Endothelial cell of umbilical vein (primary cell): Measurements from ENCODE around the gene THSD7A. TPM values are rescaled to one million over a fixed set of nuclear protein-coding genes. Genes with fewer than 3 reads are reported as not detected.

Source experiments
- BruUV-seq: library from RNA; stranded (reverse); fragments of 400-500 nt; replicated peaks from 2 replicates; lab custom pipeline; 2021; lab: Mats Ljungman, UMichigan
- CTCF ChIA-PET: fragments of 300-600, 350-600 bp; sonication (Branson Sonifier 250); formaldehyde crosslinking; loops from one replicate; lab custom pipeline; 2021; ENCODE audit warnings: antibody characterized with exemption, inconsistent platforms; lab: Charles Lee
- POLR2A ChIA-PET: fragments of 300-600, 350-600 bp; sonication (Branson Sonifier 250); formaldehyde crosslinking; loops from one replicate; lab custom pipeline; 2021; ENCODE audit warnings: antibody characterized with exemption, inconsistent platforms; lab: Charles Lee
- DNase-seq: peaks from one replicate; pipeline ENCODE4 v3.0.0-alpha.2; 2011; ENCODE audit warnings: low read depth, low spot score
- FAIRE-seq: peaks from 2 replicates; lab custom pipeline; 2011; peaks lifted over from hg19 to GRCh38; lab: Jason Lieb, UNC
- H2AFZ ChIP-seq: 2 replicates; pipeline ENCODE4 v1.6.0; 2012; ENCODE audit warnings: low read depth, low read length, control low read depth, inconsistent platforms
- H3K27ac ChIP-seq: 2 replicates; pipeline ENCODE4 v1.5.1; 2011; ENCODE audit warnings: low read depth, mild to moderate bottlenecking, control low read depth, low read length, moderate library complexity; ENCODE audit not compliant: insufficient read depth
- H3K27me3 ChIP-seq, 2 experiments: 2 replicates each; pipeline versions ENCODE4 v1.6.0 to v1.6.1; 2011; ENCODE audit warnings: low read length in 2 of 2, mixed read lengths in 1 of 2; ENCODE audit not compliant: control insufficient read depth in 2 of 2, insufficient read depth in 2 of 2
- H3K36me3 ChIP-seq, 2 experiments: 2 replicates in 1 of 2; 3 replicates in 1 of 2; pipeline ENCODE4 v1.5.1; 2011; ENCODE audit warnings: low read length in 2 of 2, mild to moderate bottlenecking in 1 of 2, moderate library complexity in 1 of 2; ENCODE audit not compliant: control insufficient read depth in 2 of 2, insufficient read depth in 2 of 2; ENCODE audit errors: extremely low read depth in 1 of 2
- H3K4me1 ChIP-seq: 3 replicates; pipeline ENCODE4 v1.5.1; 2011; ENCODE audit warnings: mild to moderate bottlenecking, low read length; ENCODE audit not compliant: control insufficient read depth, insufficient read depth; ENCODE audit errors: extremely low read depth
- H3K4me2 ChIP-seq: 2 replicates; pipeline ENCODE4 v1.6.1; 2011; ENCODE audit warnings: low read length, control low read depth, mixed read lengths; ENCODE audit not compliant: insufficient read depth
- H3K4me3 ChIP-seq, 3 experiments: fragments of 200-600 bp in 1 of 3; sonication (generic), shearing (Covaris generic) in 1 of 3; replicated peaks in 1 of 3; 2 replicates each; pipeline ENCODE4 v1.5.1; 2011 to 2016; ENCODE audit warnings: control low read depth in 3 of 3, low read length in 3 of 3, mild to moderate bottlenecking in 2 of 3, inconsistent platforms in 1 of 3, low read depth in 1 of 3, moderate library complexity in 1 of 3; ENCODE audit not compliant: insufficient read depth in 1 of 3
- H3K79me2 ChIP-seq: 2 replicates; pipeline ENCODE4 v1.6.0; 2012; ENCODE audit warnings: low read length, inconsistent platforms; ENCODE audit not compliant: control insufficient read depth, insufficient read depth
- H3K9ac ChIP-seq: replicated peaks from 2 replicates; pipeline ENCODE3; 2011; ENCODE audit warnings: low read length, control low read depth; ENCODE audit not compliant: insufficient read depth; ENCODE audit errors: extremely low read depth
- H3K9me1 ChIP-seq: replicated peaks from 3 replicates; pipeline ENCODE4 v1.6.0; 2011; ENCODE audit warnings: mild to moderate bottlenecking, low read length; ENCODE audit not compliant: control insufficient read depth, insufficient read depth; ENCODE audit errors: extremely low read depth
- H3K9me3 ChIP-seq: replicated peaks from 2 replicates; pipeline ENCODE4 v1.5.1; 2012; ENCODE audit warnings: low read length, inconsistent platforms; ENCODE audit not compliant: control insufficient read depth, insufficient read depth
- H4K20me1 ChIP-seq: replicated peaks from 2 replicates; pipeline ENCODE3; 2011; ENCODE audit warnings: mild to moderate bottlenecking, low read length; ENCODE audit not compliant: control insufficient read depth, insufficient read depth; ENCODE audit errors: extremely low read depth
- EZH2 ChIP-seq: IDR thresholded peaks from 2 replicates; pipeline ENCODE4 v1.6.1; 2012; ENCODE audit warnings: borderline replicate concordance, low read depth, mild to moderate bottlenecking, moderate library complexity, low read length, inconsistent platforms; ENCODE audit not compliant: severe bottlenecking
- FOS ChIP-seq: IDR thresholded peaks from 2 replicates; pipeline ENCODE4 v1.6.1; 2011; ENCODE audit warnings: mild to moderate bottlenecking, low read length, moderate library complexity, borderline replicate concordance; ENCODE audit not compliant: insufficient read depth
- GATA2 ChIP-seq: IDR thresholded peaks from 2 replicates; pipeline ENCODE4 v1.7.0; 2011; ENCODE audit warnings: low read depth, mild to moderate bottlenecking, moderate library complexity, mixed read lengths, low read length; ENCODE audit not compliant: insufficient read length, insufficient read depth
- JUN ChIP-seq: IDR thresholded peaks from 2 replicates; pipeline ENCODE4 v1.6.1; 2011; ENCODE audit warnings: borderline replicate concordance, low read depth; ENCODE audit not compliant: insufficient read length, insufficient read depth
- MYC ChIP-seq: IDR thresholded peaks from one replicate; pipeline ENCODE4 v1.6.1; 2011; ENCODE audit warnings: mild to moderate bottlenecking, low read depth, low read length
- POLR2A ChIP-seq: IDR thresholded peaks from 2 replicates; pipeline ENCODE4 v1.6.1; 2012; ENCODE audit warnings: low read depth, mild to moderate bottlenecking, control low read depth, low read length
- POLR2AphosphoS5 ChIP-seq: IDR thresholded peaks from 2 replicates; pipeline ENCODE4 v1.6.1; 2012; ENCODE audit warnings: low read depth, mild to moderate bottlenecking, control low read depth, low read length, moderate library complexity; ENCODE audit not compliant: insufficient read depth
- dilution Hi-C: fragments of 300-500 bp; cut with MboI; formaldehyde crosslinking; loops from one replicate; pipeline ENCODE4 v1.15.0; 2019; ENCODE audit warnings: low sequenced_read_pairs; ENCODE audit not compliant: extremely low pct_ligation_motif_present
- intact Hi-C: fragments of 100-400 bp; cut with micrococcal nuclease; formaldehyde crosslinking; loops from one replicate; pipeline ENCODE4 v1.10.0; 2022
- polyA plus RNA-seq, 4 experiments: library from polyadenylated mRNA; depleted of rRNA in 3 of 4; stranded (reverse) in 3 of 4; unstranded in 1 of 4; fragments of >200 nt; gene quantifications; 2 replicates each; pipeline versions ENCODE4 v1.2.1 to v1.2.3, GENCODE V29; 2011 to 2012; ENCODE audit warnings: missing spikeins in 1 of 4
- total RNA-seq: library from RNA; stranded (reverse); gene quantifications from 2 replicates; pipeline ENCODE4 v1.2.3, GENCODE V29; 2021
- TF ChIP-seq, protein P1 (sequence below): IDR thresholded peaks from 2 replicates; pipeline ENCODE4 v1.6.1; 2011; ENCODE audit not compliant: insufficient read depth, insufficient read length
- TF ChIP-seq, protein P2 (sequence below), 2 donors: IDR thresholded peaks; 1 replicate in 1 of 2; 2 replicates in 1 of 2; pipeline ENCODE4 v1.5.1; 2011; ENCODE audit warnings: low read length in 2 of 2, mild to moderate bottlenecking in 2 of 2, moderate library complexity in 2 of 2, control low read depth in 1 of 2, inconsistent platforms in 1 of 2, low read depth in 1 of 2; ENCODE audit not compliant: insufficient read depth in 1 of 2; ENCODE audit errors: extremely low read depth in 1 of 2

Gene THSD7A
- total and polyA plus RNA-seq, 2 donors (not counting 3 experiments of a cell fraction or from before 2014, with no cell fraction given): 3.3 to 12.7 TPM

DNA sequence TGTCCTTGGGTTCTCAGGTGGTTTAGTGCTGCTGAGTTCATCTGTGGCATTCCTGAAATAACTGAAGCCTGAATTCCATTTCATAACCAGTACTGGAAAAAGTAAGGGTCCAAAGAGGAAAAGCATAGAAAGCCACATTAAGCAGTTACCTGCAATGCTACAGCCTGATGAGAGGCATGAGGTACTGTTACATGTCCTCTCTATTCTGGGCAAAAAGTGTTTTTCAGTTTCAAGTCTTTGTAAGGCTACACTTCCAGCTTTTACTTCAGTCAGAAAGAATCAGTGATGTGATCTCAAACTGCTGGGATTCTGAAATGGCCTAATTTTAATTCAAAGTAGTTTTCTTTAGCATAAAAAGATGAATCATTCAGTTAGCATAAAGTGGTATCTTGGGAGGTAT is 488.9 kb downstream of the THSD7A start:
- FAIRE-seq: peak; percentile 44
- Histone ChIP-seq H3K9me1 (no peaks in the 10 kb centered on the region), H4K20me1 (no peaks in the 10 kb centered on the region), H3K4me3 (no peak overlapping the region), H3K27me3 (peaks cover 0 to 2% of the 10 kb centered on the region in 2 experiments), H3K36me3 (no peaks in the 10 kb centered on the region), H3K4me1 (no peaks in the 10 kb centered on the region), H3K79me2 (no peaks in the 10 kb centered on the region), H3K27ac (no peak overlapping the region), H3K9me3 (no peaks in the 10 kb centered on the region), H2AFZ (no peak overlapping the region), H3K9ac (no peak overlapping the region), H3K4me2 (no peak overlapping the region)
- intact Hi-C loops: loop anchor here (5.0 kb wide), 4 partner anchors 131 to 1321 kb away; no protein-coding TSS in a partner anchor
- TF ChIP-seq POLR2A (no peak), FOS (no peak), POLR2AphosphoS5 (no peak), MYC (no peak), GATA2 (no peak), EZH2 (no peak), JUN (no peak)
- TF ChIP-seq, protein P1, sequence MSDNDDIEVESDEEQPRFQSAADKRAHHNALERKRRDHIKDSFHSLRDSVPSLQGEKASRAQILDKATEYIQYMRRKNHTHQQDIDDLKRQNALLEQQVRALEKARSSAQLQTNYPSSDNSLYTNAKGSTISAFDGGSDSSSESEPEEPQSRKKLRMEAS: no peak
- TF ChIP-seq, protein P2, sequence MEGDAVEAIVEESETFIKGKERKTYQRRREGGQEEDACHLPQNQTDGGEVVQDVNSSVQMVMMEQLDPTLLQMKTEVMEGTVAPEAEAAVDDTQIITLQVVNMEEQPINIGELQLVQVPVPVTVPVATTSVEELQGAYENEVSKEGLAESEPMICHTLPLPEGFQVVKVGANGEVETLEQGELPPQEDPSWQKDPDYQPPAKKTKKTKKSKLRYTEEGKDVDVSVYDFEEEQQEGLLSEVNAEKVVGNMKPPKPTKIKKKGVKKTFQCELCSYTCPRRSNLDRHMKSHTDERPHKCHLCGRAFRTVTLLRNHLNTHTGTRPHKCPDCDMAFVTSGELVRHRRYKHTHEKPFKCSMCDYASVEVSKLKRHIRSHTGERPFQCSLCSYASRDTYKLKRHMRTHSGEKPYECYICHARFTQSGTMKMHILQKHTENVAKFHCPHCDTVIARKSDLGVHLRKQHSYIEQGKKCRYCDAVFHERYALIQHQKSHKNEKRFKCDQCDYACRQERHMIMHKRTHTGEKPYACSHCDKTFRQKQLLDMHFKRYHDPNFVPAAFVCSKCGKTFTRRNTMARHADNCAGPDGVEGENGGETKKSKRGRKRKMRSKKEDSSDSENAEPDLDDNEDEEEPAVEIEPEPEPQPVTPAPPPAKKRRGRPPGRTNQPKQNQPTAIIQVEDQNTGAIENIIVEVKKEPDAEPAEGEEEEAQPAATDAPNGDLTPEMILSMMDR (IDR thresholded peaks at IDR 0.05; ENCODE audit: extremely low read depth in 1 of 2, insufficient read depth in 1 of 2, low read depth in 1 of 2, low read length in 2 of 2): no peak
- POLR2A ChIA-PET: no interaction called here
- DNase-seq: no peak
- no TSS peak for BruUV-seq
- CTCF ChIA-PET: interaction anchor here (0.6 to 2.1 kb wide), 17 partner anchors 9 to 1094 kb away, joined by 3 to 13 read pairs (median 4); no protein-coding TSS in a partner anchor
- dilution Hi-C loops: no loop called here
